Esophagus squamous epithelium (tissue), 4 donors: ENCODE results near the gene ALMS1.
"Not testable (repeated sequence)": the region's sequence is repeated elsewhere in the genome, so short reads cannot be mapped to it uniquely, and the experiment has no call there.

Experiments used
- POLR2A ChIP-seq, 4 donors: fragments of 450-650 bp; IDR thresholded peaks; one replicate each; pipeline ENCODE4 v1.6.1; 2017; ENCODE audit warnings: antibody characterized with exemption in 4 of 4, mild to moderate bottlenecking in 4 of 4, moderate library complexity in 3 of 4
- TF ChIP-seq, protein P1 (sequence below), 6 experiments: fragments of 450-650 bp in 4 of 6; fragments of 200-600 bp in 2 of 6; sonication (generic) in 2 of 6; IDR thresholded peaks; one replicate each; pipeline ENCODE4 v1.5.1; 2016 to 2019; ENCODE audit warnings: antibody characterized with exemption in 6 of 6, mild to moderate bottlenecking in 4 of 6, moderate library complexity in 4 of 6

DNA sequence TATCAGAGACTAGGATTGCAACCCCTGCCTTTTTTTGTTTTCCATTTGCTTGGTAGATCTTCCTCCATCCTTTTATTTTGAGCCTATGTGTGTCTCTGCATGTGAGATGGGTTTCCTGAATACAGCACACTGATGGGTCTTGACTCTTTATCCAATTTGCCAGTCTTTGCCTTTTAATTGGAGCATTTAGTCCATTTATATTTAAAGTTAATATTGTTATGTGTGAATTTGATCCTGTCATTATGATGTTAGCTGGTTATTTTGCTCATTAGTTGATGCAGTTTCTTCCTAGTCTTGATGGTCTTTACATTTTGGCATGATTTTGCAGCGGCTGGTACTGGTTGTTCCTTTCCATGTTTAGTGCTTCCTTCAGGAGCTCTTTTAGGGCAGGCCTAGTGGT, 98.2 kb downstream of the ALMS1 start:
- TF ChIP-seq, protein P1, sequence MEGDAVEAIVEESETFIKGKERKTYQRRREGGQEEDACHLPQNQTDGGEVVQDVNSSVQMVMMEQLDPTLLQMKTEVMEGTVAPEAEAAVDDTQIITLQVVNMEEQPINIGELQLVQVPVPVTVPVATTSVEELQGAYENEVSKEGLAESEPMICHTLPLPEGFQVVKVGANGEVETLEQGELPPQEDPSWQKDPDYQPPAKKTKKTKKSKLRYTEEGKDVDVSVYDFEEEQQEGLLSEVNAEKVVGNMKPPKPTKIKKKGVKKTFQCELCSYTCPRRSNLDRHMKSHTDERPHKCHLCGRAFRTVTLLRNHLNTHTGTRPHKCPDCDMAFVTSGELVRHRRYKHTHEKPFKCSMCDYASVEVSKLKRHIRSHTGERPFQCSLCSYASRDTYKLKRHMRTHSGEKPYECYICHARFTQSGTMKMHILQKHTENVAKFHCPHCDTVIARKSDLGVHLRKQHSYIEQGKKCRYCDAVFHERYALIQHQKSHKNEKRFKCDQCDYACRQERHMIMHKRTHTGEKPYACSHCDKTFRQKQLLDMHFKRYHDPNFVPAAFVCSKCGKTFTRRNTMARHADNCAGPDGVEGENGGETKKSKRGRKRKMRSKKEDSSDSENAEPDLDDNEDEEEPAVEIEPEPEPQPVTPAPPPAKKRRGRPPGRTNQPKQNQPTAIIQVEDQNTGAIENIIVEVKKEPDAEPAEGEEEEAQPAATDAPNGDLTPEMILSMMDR (IDR thresholded peaks at IDR 0.05) = not testable (repeated sequence)
- not testable (repeated sequence) for TF ChIP-seq POLR2A (IDR thresholded peaks at IDR 0.05)
